HL-60 (cell line): ENCODE measurements around the gene NIPA2.

Experiments
- DNase-seq, 2 experiments: peaks; one replicate each; pipeline ENCODE4 v3.0.0-alpha.2; 2010 to 2020; ENCODE audit warnings: low read depth in 1 of 2, low spot score in 1 of 2
- H3K27ac ChIP-seq: fragments of 250-450 bp; sonication (Bioruptor Pico); replicated peaks from 2 replicates; pipeline ENCODE4 v1.5.1; 2020; ENCODE audit warnings: mild to moderate bottlenecking, moderate library complexity
- H3K27me3 ChIP-seq: fragments of 250-450 bp; sonication (Bioruptor Pico); 2 replicates; pipeline ENCODE4 v1.5.1; 2021; ENCODE audit warnings: mild to moderate bottlenecking, moderate library complexity; ENCODE audit not compliant: insufficient read depth, poor library complexity, severe bottlenecking
- H3K4me3 ChIP-seq: replicated peaks from 2 replicates; pipeline ENCODE4 v1.5.1; 2011; ENCODE audit warnings: mild to moderate bottlenecking, control low read depth, low read length; ENCODE audit not compliant: insufficient read depth
- CTCF ChIP-seq: IDR thresholded peaks from one replicate; pipeline ENCODE4 v1.5.1; 2011; ENCODE audit warnings: low read length, control low read depth, inconsistent platforms; ENCODE audit not compliant: insufficient read depth
- GABPA ChIP-seq: IDR thresholded peaks from 2 replicates; pipeline ENCODE4 v1.6.1; 2012; ENCODE audit warnings: low read depth
- POLR2AphosphoS5 ChIP-seq: IDR thresholded peaks from 2 replicates; pipeline ENCODE4 v1.6.1; 2012; ENCODE audit warnings: low read depth
- REST ChIP-seq: IDR thresholded peaks from 2 replicates; pipeline ENCODE4 v1.6.1; 2012; ENCODE audit warnings: low read depth; ENCODE audit not compliant: insufficient replicate concordance
- SPI1 ChIP-seq: IDR thresholded peaks from 2 replicates; pipeline ENCODE4 v1.6.1; 2012; ENCODE audit warnings: low read depth, mild to moderate bottlenecking, borderline replicate concordance

The NIPA2 gene

GRCh38 chr15:22885120-22885519, 46.7 kb downstream of the NIPA2 start:
- Histone ChIP-seq H3K27me3 (no peaks in the 10 kb centered on the region), H3K4me3 (no peak overlapping the region), H3K27ac (no peak overlapping the region)
- TF ChIP-seq CTCF (no peak), REST (no peak), POLR2AphosphoS5 (no peak)
- DNase-seq = no peak

- Histone ChIP-seq H3K27me3 (no peaks in the 10 kb centered on the region), H3K4me3 (no peak overlapping the region), H3K27ac (no peak overlapping the region)
- no peak for TF ChIP-seq REST
- TF ChIP-seq CTCF = no peak
- TF ChIP-seq GABPA = no peak
- no peak for TF ChIP-seq POLR2AphosphoS5
- no peak for TF ChIP-seq SPI1
- DNase-seq = no peak
Measured at GRCh38 chr15:22887157-22887951, 48.9 kb downstream of the NIPA2 start.

- TF ChIP-seq GABPA = no peak
- TF ChIP-seq SPI1 = no peak
- no peak for TF ChIP-seq POLR2AphosphoS5
- no peak for TF ChIP-seq REST
- TF ChIP-seq CTCF = no peak
- Histone ChIP-seq H3K27me3 (no peaks in the 10 kb centered on the region), H3K4me3 (no peak overlapping the region), H3K27ac (no peak overlapping the region)
- no peak for DNase-seq
Measured at GRCh38 chr15:22888120-22888859, 49.8 kb downstream of the NIPA2 start.
